GM12878 (cell line): Measurements from ENCODE around the gene RHEBL1. TPM values are rescaled to one million over a fixed set of nuclear protein-coding genes. Genes with fewer than 3 reads are reported as not detected.

ENCODE experiments used
- ATAC-seq: fragments of 200-7000 bp; cut with Tn5 transposase; 3 replicates; pipeline ENCODE4 v1.9.1; 2020; ENCODE audit warnings: mild to moderate bottlenecking, moderate library complexity
- BruUV-seq: library from RNA; stranded (reverse); fragments of 400-500 nt; replicated peaks from 2 replicates; lab custom pipeline; 2021; lab: Mats Ljungman, UMichigan
- CTCF ChIA-PET: fragments of 300-600 bp; sonication (Branson Sonifier 250); formaldehyde crosslinking; extraction: SDS; loops from one replicate; lab custom pipeline; 2021; ENCODE audit warnings: inconsistent platforms; lab: Yijun Ruan, JAX
- POLR2A ChIA-PET: fragments of 350-600 bp; formaldehyde crosslinking; extraction: SDS; loops from one replicate; lab custom pipeline; 2021; ENCODE audit warnings: inconsistent platforms; lab: Charles Lee
- RAD21 ChIA-PET: fragments of 300-600 bp; sonication (Branson Sonifier 250); formaldehyde crosslinking; loops from one replicate; lab custom pipeline; 2023; ENCODE audit warnings: antibody characterized with exemption; ENCODE audit not compliant: unreplicated experiment; lab: Charles Lee
- SMC1A ChIA-PET: fragments of 300-600 bp; sonication (Branson Sonifier 250); formaldehyde crosslinking; loops from one replicate; lab custom pipeline; 2023; ENCODE audit not compliant: unreplicated experiment, uncharacterized antibody; lab: Charles Lee
- DNase-seq: peaks from one replicate; pipeline ENCODE4 v3.0.0-alpha.2; 2011; ENCODE audit warnings: low read depth, low spot score
- FAIRE-seq: peaks from 3 replicates; lab custom pipeline; 2011; peaks lifted over from hg19 to GRCh38; lab: Jason Lieb, UNC
- H2AFZ ChIP-seq: 2 replicates; pipeline ENCODE4 v1.6.0; 2011; ENCODE audit warnings: low read depth, low read length, control low read depth; ENCODE audit not compliant: control insufficient read depth
- H3K27ac ChIP-seq: 2 replicates; pipeline ENCODE4 v1.5.1; 2011; ENCODE audit warnings: control low read depth; ENCODE audit not compliant: control insufficient read depth, insufficient read depth
- H3K27me3 ChIP-seq, 2 experiments: replicated peaks in 1 of 2; 2 replicates each; pipeline versions ENCODE4 v1.6.0 to v1.6.1; 2011; ENCODE audit warnings: low read length in 1 of 2; ENCODE audit not compliant: control insufficient read depth in 2 of 2, insufficient read depth in 2 of 2
- H3K36me3 ChIP-seq, 2 experiments: 2 replicates each; pipeline ENCODE4 v1.5.1; 2011; ENCODE audit warnings: low read length in 1 of 2; ENCODE audit not compliant: control insufficient read depth in 2 of 2, insufficient read depth in 2 of 2
- H3K4me1 ChIP-seq: 2 replicates; pipeline ENCODE4 v1.6.1; 2011; ENCODE audit warnings: mild to moderate bottlenecking, low read length, moderate library complexity, mixed read lengths; ENCODE audit not compliant: control insufficient read depth, insufficient read depth
- H3K4me2 ChIP-seq: 2 replicates; pipeline ENCODE4 v1.6.0; 2011; ENCODE audit warnings: control low read depth; ENCODE audit not compliant: control insufficient read depth, insufficient read depth
- H3K4me3 ChIP-seq: fragments of 200-600 bp; sonication (generic); 2 replicates; pipeline ENCODE4 v1.5.1; 2016
- H3K79me2 ChIP-seq: 2 replicates; pipeline ENCODE4 v1.6.0; 2011; ENCODE audit warnings: low read length; ENCODE audit not compliant: control insufficient read depth, insufficient read depth
- H3K9ac ChIP-seq: 2 replicates; pipeline ENCODE4 v1.8.0; 2011; ENCODE audit warnings: low read length, control low read depth, mixed read lengths; ENCODE audit not compliant: control insufficient read depth, insufficient read depth
- H3K9me3 ChIP-seq: replicated peaks from 3 replicates; pipeline ENCODE4 v1.5.1; 2011; ENCODE audit warnings: mild to moderate bottlenecking, low read length; ENCODE audit not compliant: control insufficient read depth, insufficient read depth
- H4K20me1 ChIP-seq: 2 replicates; pipeline ENCODE4 v1.6.0; 2011; ENCODE audit not compliant: control insufficient read depth, insufficient read depth
- ESRRA ChIP-seq: IDR thresholded peaks from 2 replicates; pipeline ENCODE4 v1.6.1; 2012; ENCODE audit warnings: mild to moderate bottlenecking, low read length, improper control_type of control experiment
- JUND ChIP-seq: IDR thresholded peaks from 2 replicates; pipeline ENCODE4 v1.6.1; 2012; ENCODE audit warnings: low read depth, mild to moderate bottlenecking, low read length, improper control_type of control experiment, moderate library complexity
- SUPT20H ChIP-seq: IDR thresholded peaks from 2 replicates; pipeline ENCODE4 v1.6.1; 2011; ENCODE audit warnings: low read depth, mild to moderate bottlenecking, low read length, moderate library complexity, borderline replicate concordance; ENCODE audit not compliant: control insufficient read depth
- TBL1XR1 ChIP-seq: IDR thresholded peaks from 2 replicates; pipeline ENCODE4 v1.6.1; 2012; ENCODE audit warnings: low read depth, low read length, improper control_type of control experiment
- YY1 ChIP-seq: IDR thresholded peaks from 2 replicates; pipeline ENCODE4 v1.6.1; 2011; ENCODE audit warnings: low read depth, mild to moderate bottlenecking, low read length
- ZBED1 ChIP-seq: IDR thresholded peaks from 2 replicates; pipeline ENCODE4 v1.6.1; 2016; ENCODE audit warnings: borderline replicate concordance
- WGBS: methylation state at CpG from one replicate; pipeline ENCODE4 v1.1.6; 2016; ENCODE audit warnings: low lambda C conversion rate; ENCODE audit not compliant: insufficient replicate concordance, insufficient coverage; ENCODE audit errors: missing lambda C conversion rate; 5-methylcytosine and 5-hydroxymethylcytosine counted together
- in situ Hi-C: fragments of 300-500 bp; cut with MboI; formaldehyde crosslinking; loops from 9 replicates; pipeline ENCODE4 v1.14.3; 2018; ENCODE audit warnings: mixed read lengths
- intact Hi-C: fragments of 100-400 bp; cut with micrococcal nuclease; formaldehyde crosslinking; loops from one replicate; pipeline ENCODE4 v1.14.2; 2022; ENCODE audit not compliant: unreplicated experiment
- polyA plus RNA-seq, 11 experiments: library from polyadenylated mRNA; depleted of rRNA in 4 of 11; unstranded in 6 of 11; stranded (reverse) in 5 of 11; fragments of >200 nt; fragmentation: Nextera tagmentation in 4 of 11; fragmentation: Illumina TruSeq in 1 of 11; extraction: Ambion mirVana in 4 of 11; extraction: Trizol in 1 of 11; gene quantifications; 1 replicate in 1 of 11; 2 replicates in 10 of 11; pipeline versions ENCODE4 v1.2.1 to v1.2.3, GENCODE V29; 2011 to 2016; ENCODE audit warnings: inconsistent platforms in 2 of 11, missing spikeins in 2 of 11, low read depth in 1 of 11
- total RNA-seq, 4 experiments: library from RNA; depleted of rRNA in 3 of 4; stranded (reverse); fragments of >200 nt in 3 of 4; fragmentation: Illumina TruSeq in 1 of 4; extraction: Trizol in 1 of 4; gene quantifications; 2 replicates each; pipeline versions ENCODE4 v1.2.1 to v1.2.3, GENCODE V29; 2013 to 2021
- TF ChIP-seq, protein P1 (sequence below): fragments of 450-650 bp; IDR thresholded peaks from 2 replicates; pipeline ENCODE4 v1.6.1; 2017; ENCODE audit warnings: mild to moderate bottlenecking, low read depth, inconsistent platforms; ENCODE audit not compliant: poor library complexity, severe bottlenecking
- TF ChIP-seq, protein P2 (sequence below): IDR thresholded peaks from 2 replicates; pipeline ENCODE4 v1.6.1; 2012; ENCODE audit warnings: low read depth, low read length, improper control_type of control experiment
- TF ChIP-seq, protein P3 (sequence below): fragments of 450-650 bp; IDR thresholded peaks from 2 replicates; pipeline ENCODE4 v1.6.1; 2017; ENCODE audit warnings: mild to moderate bottlenecking, moderate library complexity
- TF ChIP-seq, protein P4 (sequence below): fragments of 450-650 bp; formaldehyde crosslinking; IDR thresholded peaks from 2 replicates; pipeline ENCODE4 v1.5.0; 2022; ENCODE audit warnings: mild to moderate bottlenecking, missing genetic modification characterization

Gene RHEBL1
- total and polyA plus RNA-seq, 10 of the 15 experiments (the other 5 are each of a cell fraction or from before 2014, with no cell fraction given) = 5.9 to 18.7 (median 12.0) TPM

DNA sequence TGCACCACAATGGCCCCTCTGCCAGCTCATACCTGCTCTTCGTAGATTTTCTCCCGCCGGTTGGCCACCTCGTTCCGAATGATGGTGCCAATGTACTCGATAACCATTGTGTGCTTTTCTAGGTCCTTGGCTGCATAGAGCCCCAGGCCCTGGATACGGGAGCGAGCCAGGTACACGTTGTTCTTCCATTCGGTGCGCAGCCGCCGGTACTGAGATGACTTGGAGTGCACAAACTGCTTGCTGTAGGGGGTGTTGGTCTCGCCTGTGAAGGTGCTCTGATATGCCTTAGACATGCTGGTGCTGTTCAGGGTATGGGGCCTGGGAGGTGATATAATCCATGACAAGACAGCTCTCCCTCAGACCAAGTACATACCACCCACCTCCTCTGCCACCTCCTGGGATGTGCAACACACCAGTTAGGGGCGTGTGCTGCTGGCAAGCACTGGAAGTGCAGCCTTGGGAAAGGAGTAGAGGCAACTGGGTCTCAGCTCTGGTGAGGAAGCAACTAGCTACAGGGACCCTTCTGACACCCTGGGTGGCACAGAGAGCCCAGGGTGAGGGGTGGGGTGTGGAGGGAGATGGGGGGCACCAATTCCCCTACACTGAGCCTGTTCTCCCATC is 47.1 kb downstream of the RHEBL1 start:
- H3K36me3 ChIP-seq = peaks cover 10 to 20% of the 10 kb centered on the region in 2 experiments
- POLR2A ChIA-PET = interaction anchor here (0.6 to 1.1 kb wide), 2 partner anchors 19 to 125 kb away, joined by 3 to 4 read pairs; no protein-coding TSS in a partner anchor
- no peak for TF ChIP-seq SUPT20H
- TF ChIP-seq, protein P1, sequence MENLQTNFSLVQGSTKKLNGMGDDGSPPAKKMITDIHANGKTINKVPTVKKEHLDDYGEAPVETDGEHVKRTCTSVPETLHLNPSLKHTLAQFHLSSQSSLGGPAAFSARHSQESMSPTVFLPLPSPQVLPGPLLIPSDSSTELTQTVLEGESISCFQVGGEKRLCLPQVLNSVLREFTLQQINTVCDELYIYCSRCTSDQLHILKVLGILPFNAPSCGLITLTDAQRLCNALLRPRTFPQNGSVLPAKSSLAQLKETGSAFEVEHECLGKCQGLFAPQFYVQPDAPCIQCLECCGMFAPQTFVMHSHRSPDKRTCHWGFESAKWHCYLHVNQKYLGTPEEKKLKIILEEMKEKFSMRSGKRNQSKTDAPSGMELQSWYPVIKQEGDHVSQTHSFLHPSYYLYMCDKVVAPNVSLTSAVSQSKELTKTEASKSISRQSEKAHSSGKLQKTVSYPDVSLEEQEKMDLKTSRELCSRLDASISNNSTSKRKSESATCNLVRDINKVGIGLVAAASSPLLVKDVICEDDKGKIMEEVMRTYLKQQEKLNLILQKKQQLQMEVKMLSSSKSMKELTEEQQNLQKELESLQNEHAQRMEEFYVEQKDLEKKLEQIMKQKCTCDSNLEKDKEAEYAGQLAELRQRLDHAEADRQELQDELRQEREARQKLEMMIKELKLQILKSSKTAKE = no peak
- no peak for TF ChIP-seq YY1
- TF ChIP-seq TBL1XR1 = no peak
- TF ChIP-seq ESRRA = no peak
- TF ChIP-seq, protein P2, sequence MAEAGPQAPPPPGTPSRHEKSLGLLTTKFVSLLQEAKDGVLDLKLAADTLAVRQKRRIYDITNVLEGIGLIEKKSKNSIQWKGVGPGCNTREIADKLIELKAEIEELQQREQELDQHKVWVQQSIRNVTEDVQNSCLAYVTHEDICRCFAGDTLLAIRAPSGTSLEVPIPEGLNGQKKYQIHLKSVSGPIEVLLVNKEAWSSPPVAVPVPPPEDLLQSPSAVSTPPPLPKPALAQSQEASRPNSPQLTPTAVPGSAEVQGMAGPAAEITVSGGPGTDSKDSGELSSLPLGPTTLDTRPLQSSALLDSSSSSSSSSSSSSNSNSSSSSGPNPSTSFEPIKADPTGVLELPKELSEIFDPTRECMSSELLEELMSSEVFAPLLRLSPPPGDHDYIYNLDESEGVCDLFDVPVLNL = no peak
- TF ChIP-seq, protein P3, sequence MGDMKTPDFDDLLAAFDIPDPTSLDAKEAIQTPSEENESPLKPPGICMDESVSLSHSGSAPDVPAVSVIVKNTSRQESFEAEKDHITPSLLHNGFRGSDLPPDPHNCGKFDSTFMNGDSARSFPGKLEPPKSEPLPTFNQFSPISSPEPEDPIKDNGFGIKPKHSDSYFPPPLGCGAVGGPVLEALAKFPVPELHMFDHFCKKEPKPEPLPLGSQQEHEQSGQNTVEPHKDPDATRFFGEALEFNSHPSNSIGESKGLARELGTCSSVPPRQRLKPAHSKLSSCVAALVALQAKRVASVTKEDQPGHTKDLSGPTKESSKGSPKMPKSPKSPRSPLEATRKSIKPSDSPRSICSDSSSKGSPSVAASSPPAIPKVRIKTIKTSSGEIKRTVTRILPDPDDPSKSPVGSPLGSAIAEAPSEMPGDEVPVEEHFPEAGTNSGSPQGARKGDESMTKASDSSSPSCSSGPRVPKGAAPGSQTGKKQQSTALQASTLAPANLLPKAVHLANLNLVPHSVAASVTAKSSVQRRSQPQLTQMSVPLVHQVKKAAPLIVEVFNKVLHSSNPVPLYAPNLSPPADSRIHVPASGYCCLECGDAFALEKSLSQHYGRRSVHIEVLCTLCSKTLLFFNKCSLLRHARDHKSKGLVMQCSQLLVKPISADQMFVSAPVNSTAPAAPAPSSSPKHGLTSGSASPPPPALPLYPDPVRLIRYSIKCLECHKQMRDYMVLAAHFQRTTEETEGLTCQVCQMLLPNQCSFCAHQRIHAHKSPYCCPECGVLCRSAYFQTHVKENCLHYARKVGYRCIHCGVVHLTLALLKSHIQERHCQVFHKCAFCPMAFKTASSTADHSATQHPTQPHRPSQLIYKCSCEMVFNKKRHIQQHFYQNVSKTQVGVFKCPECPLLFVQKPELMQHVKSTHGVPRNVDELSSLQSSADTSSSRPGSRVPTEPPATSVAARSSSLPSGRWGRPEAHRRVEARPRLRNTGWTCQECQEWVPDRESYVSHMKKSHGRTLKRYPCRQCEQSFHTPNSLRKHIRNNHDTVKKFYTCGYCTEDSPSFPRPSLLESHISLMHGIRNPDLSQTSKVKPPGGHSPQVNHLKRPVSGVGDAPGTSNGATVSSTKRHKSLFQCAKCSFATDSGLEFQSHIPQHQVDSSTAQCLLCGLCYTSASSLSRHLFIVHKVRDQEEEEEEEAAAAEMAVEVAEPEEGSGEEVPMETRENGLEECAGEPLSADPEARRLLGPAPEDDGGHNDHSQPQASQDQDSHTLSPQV = no peak
- TF ChIP-seq, protein P4, sequence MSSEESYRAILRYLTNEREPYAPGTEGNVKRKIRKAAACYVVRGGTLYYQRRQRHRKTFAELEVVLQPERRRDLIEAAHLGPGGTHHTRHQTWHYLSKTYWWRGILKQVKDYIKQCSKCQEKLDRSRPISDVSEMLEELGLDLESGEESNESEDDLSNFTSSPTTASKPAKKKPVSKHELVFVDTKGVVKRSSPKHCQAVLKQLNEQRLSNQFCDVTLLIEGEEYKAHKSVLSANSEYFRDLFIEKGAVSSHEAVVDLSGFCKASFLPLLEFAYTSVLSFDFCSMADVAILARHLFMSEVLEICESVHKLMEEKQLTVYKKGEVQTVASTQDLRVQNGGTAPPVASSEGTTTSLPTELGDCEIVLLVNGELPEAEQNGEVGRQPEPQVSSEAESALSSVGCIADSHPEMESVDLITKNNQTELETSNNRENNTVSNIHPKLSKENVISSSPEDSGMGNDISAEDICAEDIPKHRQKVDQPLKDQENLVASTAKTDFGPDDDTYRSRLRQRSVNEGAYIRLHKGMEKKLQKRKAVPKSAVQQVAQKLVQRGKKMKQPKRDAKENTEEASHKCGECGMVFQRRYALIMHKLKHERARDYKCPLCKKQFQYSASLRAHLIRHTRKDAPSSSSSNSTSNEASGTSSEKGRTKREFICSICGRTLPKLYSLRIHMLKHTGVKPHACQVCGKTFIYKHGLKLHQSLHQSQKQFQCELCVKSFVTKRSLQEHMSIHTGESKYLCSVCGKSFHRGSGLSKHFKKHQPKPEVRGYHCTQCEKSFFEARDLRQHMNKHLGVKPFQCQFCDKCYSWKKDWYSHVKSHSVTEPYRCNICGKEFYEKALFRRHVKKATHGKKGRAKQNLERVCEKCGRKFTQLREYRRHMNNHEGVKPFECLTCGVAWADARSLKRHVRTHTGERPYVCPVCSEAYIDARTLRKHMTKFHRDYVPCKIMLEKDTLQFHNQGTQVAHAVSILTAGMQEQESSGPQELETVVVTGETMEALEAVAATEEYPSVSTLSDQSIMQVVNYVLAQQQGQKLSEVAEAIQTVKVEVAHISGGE (CRISPR knock-in tag) = no peak
- TF ChIP-seq JUND = no peak
- TF ChIP-seq ZBED1 = no peak

More for the DNA sequence above, 47.1 kb downstream of the RHEBL1 start:
- no peak overlapping the region for H3K27ac ChIP-seq
- ChIA-PET RAD21 (no interaction called here), CTCF (interaction anchor here (0.7 to 1.1 kb wide), 3 partner anchors 14 to 35 kb away, joined by 3 to 4 read pairs (median 4); no protein-coding TSS in a partner anchor), SMC1A (no interaction called here)
- DNase-seq (no peak), FAIRE-seq (no peak), ATAC-seq (no peak)
- no peak overlapping the region for H3K4me3 ChIP-seq
- 0 out of 2 replicates have a peak, but pooled peaks cover 3% of the 10 kb centered on the region for H3K4me1 ChIP-seq
- BruUV-seq = no TSS peak
- in situ Hi-C loops = no loop called here
- no peaks in the 10 kb centered on the region for H3K27me3 ChIP-seq
- 92% methylated on average over 15 of the region's 15 CpGs for WGBS
- no peak overlapping the region for H2AFZ ChIP-seq
- no peak overlapping the region for H3K4me2 ChIP-seq
- no peaks in the 10 kb centered on the region for H3K9me3 ChIP-seq
- H3K79me2 ChIP-seq = peaks cover 8% of the 10 kb centered on the region
- H4K20me1 ChIP-seq = no peaks in the 10 kb centered on the region
- intact Hi-C loops = no loop called here
- H3K9ac ChIP-seq = no peak overlapping the region
